Colonic mucosa (tissue), 4 donors: ENCODE results near the gene CLCN2. TPM values are rescaled to one million over a fixed set of nuclear protein-coding genes. Genes with fewer than 3 reads are reported as not detected.

ENCODE experiments used
- DNase-seq: peaks from one replicate; pipeline ENCODE4 v3.0.0-alpha.2; 2020
- H3K27ac ChIP-seq: fragments of 200-600 bp; one replicate; pipeline ENCODE4 v1.8.0; 2021
- H3K27me3 ChIP-seq: fragments of 200-600 bp; one replicate; pipeline ENCODE4 v1.8.0; 2021
- H3K36me3 ChIP-seq: fragments of 200-600 bp; one replicate; pipeline ENCODE4 v1.8.0; 2021
- H3K4me1 ChIP-seq: fragments of 200-600 bp; one replicate; pipeline ENCODE4 v1.8.0; 2021; ENCODE audit warnings: mild to moderate bottlenecking
- H3K4me3 ChIP-seq: fragments of 200-600 bp; one replicate; pipeline ENCODE4 v1.8.0; 2021
- H3K9ac ChIP-seq, 2 donors: one replicate each; pipeline ENCODE4 v1.7.0; 2013; ENCODE audit warnings: control low read depth in 2 of 2, low read depth in 2 of 2, low read length in 2 of 2
- H3K9me3 ChIP-seq: fragments of 200-600 bp; one replicate; pipeline ENCODE4 v1.8.0; 2021
- intact Hi-C: fragments of 100-400 bp; cut with DNase I; formaldehyde crosslinking; loops from one replicate; pipeline ENCODE4 v1.14.1; 2022
- total RNA-seq, 2 donors: library from RNA; stranded (reverse); fragmentation: NEBNext Ultra II Directional in 1 of 2; extraction: Animal tissue kit (Norgen Biotek cat#: 25700) in 1 of 2; gene quantifications; one replicate each; pipeline ENCODE4 v1.2.1, GENCODE V29; 2021
- TF ChIP-seq, protein P1 (sequence below): fragments of 200-600 bp; IDR thresholded peaks from one replicate; pipeline ENCODE4 v1.8.0; 2022; ENCODE audit warnings: antibody characterized with exemption, mild to moderate bottlenecking
- donor health status: healthy.
- donor health status: DM: no; HTN: no; CAD: no.
- donor health status: DM: no; HTN: no; CAD: no.

The CLCN2 gene
- total RNA-seq, 2 donors from 2014 or later: 61.1 to 71.6 TPM

DNA sequence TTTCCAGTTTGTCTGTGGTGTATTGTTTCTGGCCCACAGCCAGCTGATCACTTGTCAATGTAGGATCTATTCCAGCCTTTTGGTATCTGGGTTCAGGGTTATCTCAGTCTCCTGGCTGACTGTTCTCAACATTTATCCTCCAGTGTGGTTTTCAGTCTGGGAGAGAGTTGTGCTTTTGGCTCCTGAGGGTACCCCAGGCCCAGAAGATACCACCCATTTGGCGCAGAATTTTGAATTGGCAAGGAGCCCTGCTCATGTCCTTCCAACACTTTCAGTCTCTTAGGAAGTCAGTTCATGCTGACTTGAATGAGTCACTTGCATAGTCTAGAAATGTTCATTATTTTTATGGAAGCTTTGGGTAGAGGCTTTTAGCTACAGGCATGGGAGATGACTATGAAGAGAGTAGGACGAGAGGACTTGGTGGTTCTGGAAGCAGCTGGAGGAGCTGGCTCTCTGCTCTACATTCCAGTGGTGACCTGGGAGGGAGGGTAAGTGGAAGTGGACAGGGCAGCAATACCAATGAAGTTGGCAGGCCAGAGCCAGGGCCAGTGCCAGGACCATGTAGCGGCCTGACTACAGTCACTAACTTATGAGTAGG is 7.3 kb upstream of the CLCN2 start:
- DNase-seq: no peak
- no peaks in the 10 kb centered on the region for H3K9me3 ChIP-seq
- H3K36me3 ChIP-seq: peaks cover 6% of the 10 kb centered on the region
- H3K4me1 ChIP-seq: peaks cover 6% of the 10 kb centered on the region
- no peak overlapping the region for H3K4me3 ChIP-seq
- H3K27ac ChIP-seq: no peak overlapping the region
- no peaks in the 10 kb centered on the region for H3K27me3 ChIP-seq
- intact Hi-C loops: no loop called here
- TF ChIP-seq, protein P1, sequence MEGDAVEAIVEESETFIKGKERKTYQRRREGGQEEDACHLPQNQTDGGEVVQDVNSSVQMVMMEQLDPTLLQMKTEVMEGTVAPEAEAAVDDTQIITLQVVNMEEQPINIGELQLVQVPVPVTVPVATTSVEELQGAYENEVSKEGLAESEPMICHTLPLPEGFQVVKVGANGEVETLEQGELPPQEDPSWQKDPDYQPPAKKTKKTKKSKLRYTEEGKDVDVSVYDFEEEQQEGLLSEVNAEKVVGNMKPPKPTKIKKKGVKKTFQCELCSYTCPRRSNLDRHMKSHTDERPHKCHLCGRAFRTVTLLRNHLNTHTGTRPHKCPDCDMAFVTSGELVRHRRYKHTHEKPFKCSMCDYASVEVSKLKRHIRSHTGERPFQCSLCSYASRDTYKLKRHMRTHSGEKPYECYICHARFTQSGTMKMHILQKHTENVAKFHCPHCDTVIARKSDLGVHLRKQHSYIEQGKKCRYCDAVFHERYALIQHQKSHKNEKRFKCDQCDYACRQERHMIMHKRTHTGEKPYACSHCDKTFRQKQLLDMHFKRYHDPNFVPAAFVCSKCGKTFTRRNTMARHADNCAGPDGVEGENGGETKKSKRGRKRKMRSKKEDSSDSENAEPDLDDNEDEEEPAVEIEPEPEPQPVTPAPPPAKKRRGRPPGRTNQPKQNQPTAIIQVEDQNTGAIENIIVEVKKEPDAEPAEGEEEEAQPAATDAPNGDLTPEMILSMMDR: no peak
- no peak overlapping the region for H3K9ac ChIP-seq

DNA sequence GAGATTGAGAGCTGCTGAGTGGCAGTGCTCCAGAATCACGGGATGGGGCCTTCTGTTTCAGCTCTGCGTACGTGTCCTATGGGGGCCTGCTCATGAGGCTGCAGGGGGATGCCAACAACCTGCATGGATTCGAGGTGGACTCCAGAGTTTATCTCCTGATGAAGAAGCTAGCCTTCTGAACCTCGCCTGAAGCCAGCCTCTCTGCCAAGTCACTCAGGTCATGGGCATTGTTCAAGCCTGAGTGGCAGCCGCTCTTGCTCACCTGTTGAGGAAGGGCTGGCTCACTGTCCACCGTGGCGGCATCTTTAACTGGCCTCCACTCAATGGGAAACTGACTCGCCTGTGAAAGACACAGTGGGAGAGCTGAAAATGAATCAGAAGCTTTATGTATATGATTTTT is 6.7 kb upstream of the CLCN2 start:
- H3K9ac ChIP-seq: no peak overlapping the region
- H3K27me3 ChIP-seq: no peaks in the 10 kb centered on the region
- no peak overlapping the region for H3K27ac ChIP-seq
- H3K4me3 ChIP-seq: no peak overlapping the region
- DNase-seq: no peak
- no peaks in the 10 kb centered on the region for H3K9me3 ChIP-seq
- H3K4me1 ChIP-seq: peaks cover 6% of the 10 kb centered on the region
- H3K36me3 ChIP-seq: peaks cover 6% of the 10 kb centered on the region
- TF ChIP-seq, protein P1: no peak
- intact Hi-C loops: no loop called here

DNA sequence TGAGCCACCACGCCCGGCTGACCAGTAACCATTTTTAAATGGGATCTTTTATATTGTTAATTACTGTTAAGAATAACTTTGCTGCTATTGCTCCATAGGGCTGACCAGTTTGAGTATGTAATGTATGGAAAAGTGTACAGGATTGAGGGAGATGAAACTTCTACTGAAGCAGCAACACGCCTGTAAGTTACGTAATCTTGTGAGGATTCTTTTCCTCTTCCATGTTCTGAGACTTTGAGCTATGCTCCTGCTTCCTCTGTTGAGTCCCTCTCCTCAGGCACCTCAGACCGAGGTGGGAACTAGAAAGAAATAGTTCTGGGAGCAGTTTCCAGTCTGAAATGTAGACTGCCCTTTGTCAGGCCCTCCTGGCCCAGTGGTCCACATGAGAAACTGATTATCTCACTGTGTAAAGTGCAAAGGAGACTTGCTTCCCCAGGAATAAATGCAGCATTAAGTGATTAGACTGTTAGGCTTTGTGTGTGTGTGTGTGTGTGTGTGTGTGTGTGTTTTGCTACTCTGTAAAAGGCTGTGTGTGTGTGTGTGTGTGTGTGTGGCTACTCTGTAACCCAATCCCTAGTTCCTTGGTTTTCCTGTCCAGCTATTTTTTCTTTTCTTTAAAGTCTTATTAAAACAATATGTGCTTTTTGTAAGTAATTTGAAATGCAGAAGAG is 5.3 kb upstream of the CLCN2 start:
- no peak for DNase-seq
- no peaks in the 10 kb centered on the region for H3K27me3 ChIP-seq
- peaks cover 6% of the 10 kb centered on the region for H3K36me3 ChIP-seq
- TF ChIP-seq, protein P1: no peak
- H3K4me3 ChIP-seq: no peak overlapping the region
- H3K9me3 ChIP-seq: no peaks in the 10 kb centered on the region
- no peak overlapping the region for H3K27ac ChIP-seq
- H3K4me1 ChIP-seq: peaks cover 6% of the 10 kb centered on the region
- no peak overlapping the region for H3K9ac ChIP-seq
- intact Hi-C loops: no loop called here

DNA sequence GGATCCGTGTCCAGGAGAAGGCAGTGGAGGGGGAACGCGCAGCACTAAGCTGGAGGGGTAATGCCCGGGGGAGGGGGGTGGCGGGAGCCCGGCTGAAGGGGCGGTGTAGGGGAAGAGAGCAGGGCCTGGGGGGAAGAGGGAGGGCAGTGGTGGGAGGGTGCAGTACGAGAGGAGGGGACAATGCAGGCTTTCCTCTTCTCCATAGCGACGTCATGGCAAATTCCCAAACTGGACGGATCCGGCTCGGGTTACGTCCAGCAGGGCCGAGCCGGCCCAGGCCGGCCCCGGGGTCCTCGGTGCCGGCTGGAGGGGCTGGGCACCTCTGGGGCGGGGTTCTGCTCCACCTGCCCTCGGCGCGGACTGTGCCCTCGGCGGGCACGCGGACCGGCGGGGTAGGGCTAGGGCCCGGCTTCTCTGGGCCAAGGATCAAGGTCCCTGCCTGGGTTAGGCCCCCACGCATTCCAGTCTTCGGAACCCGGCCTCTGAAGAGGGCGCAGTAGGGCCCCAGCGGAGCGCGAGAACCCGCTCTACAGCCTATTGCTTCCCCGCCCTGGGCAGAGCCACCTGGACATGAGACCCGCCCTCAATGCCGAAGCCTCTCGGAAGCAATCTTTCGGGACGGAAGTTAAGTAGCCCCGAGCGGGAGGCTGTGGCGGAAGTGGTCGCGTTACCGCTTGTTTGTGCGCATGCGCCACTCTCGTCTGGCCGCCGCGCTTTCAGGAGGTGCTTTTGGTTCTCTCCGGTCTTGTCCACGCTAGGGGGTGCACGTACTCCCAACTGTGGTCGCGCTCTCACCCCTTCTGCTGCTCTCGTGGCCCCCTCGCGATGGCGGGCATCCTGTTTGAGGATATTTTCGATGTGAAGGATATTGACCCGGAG is 1.5 kb upstream of the CLCN2 start:
- peak overlapping the region; percentile 99 for H3K27ac ChIP-seq
- DNase-seq: peak; percentile 97
- intact Hi-C loops: no loop called here
- H3K27me3 ChIP-seq: no peaks in the 10 kb centered on the region
- H3K9me3 ChIP-seq: no peaks in the 10 kb centered on the region
- H3K36me3 ChIP-seq: peaks cover 2% of the 10 kb centered on the region
- peaks cover 10% of the 10 kb centered on the region for H3K4me1 ChIP-seq
- peak overlapping the region; percentile 87 for H3K4me3 ChIP-seq
- H3K9ac ChIP-seq: peak overlapping the region; percentile 99
- TF ChIP-seq, protein P1: peak; percentile 30

DNA sequence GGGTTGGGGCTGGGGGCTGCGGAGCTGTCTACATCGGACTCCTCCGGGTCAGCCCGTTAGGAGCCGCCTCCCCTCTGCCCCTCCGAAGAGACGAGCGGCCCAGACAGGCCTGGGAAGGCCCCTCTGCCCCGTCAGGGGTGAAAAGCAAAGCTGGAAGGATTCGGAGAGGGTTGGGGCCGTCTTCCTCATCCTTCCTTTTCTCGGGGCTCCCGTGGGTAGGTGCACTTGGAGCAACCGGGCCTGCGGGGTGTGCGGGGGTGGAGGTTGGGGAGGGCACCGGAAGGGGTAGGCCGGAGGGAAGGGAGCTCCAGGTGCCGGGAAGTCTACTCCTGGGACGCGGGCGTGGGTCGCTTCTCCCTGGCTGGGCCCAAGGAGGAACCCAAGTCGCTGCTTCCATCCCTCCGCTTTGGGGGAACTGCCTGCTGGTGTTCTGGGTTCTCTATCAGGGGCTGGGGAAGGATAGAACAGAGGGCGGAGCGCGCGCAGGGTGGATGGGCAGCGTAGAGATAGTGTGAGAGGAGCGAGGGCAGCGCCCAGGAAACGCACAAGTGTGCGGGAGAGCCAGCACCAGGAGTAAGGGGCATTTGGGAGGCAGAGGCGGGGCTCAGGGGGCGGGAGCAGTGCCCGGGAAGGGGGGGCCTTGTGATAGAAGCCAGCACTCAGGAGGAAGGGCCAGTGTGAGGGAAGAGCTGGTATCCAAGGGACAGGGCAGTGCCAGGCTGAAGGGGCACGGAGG is 695 bp upstream of the CLCN2 start:
- Histone ChIP-seq H3K27ac (peak overlapping the region; percentile 99), H3K4me3 (peak overlapping the region; percentile 87), H3K4me1 (peaks cover 10% of the 10 kb centered on the region), H3K9ac (peak overlapping the region; percentile 99), H3K27me3 (no peaks in the 10 kb centered on the region), H3K36me3 (no peaks in the 10 kb centered on the region), H3K9me3 (no peaks in the 10 kb centered on the region)
- intact Hi-C loops: no loop called here
- TF ChIP-seq, protein P1: no peak
- DNase-seq: peak; percentile 82
